Sigmoid colon (tissue), 4 donors: Measurements from ENCODE around the gene SULF2.

ENCODE experiments used
- POLR2AphosphoS5 ChIP-seq, 4 donors: sonication (generic); formaldehyde crosslinking; IDR thresholded peaks; one replicate each; pipeline ENCODE4 v1.6.1; 2017; ENCODE audit warnings: antibody characterized with exemption in 4 of 4
- TF ChIP-seq, protein P1 (sequence below), 4 experiments: fragments of 450-650 bp in 3 of 4; fragments of 200-600 bp in 1 of 4; IDR thresholded peaks; one replicate each; pipeline ENCODE4 v1.5.1; 2016 to 2019; ENCODE audit warnings: antibody characterized with exemption in 4 of 4, mild to moderate bottlenecking in 3 of 4, moderate library complexity in 2 of 4

DNA sequence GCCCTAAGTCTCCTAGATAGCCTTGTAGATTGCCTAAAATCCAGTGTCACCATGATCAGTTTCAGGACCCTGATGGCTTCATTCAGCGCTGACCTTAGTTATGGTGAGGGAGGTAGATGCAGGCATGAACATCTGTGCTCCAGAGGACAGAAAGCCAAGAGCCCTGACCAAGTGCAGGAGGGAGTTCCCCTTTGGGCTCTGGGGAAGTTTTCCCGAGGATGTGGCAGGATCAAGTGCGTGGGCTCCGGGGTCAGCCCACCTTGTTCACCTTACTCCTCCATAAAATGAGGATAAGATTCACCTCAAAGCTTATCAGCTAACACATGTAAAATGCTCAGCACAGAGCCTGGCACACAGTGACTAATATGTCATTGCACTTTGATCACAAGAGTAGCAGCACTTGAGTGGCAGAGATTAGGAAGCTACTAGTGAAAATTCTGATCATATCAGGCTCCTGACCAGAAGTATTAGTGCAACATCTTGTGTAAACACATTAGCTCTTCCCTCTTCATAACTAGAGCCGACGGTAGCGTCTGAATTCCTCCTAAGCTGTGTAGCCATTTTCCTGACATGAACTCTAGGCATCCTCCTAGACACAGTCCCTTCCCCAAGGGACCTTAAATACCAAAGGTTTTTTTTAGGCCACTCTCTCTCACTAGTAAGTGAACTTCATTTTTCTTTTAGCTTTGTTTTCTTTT, 125.2 kb downstream of the SULF2 start:
- TF ChIP-seq, protein P1, sequence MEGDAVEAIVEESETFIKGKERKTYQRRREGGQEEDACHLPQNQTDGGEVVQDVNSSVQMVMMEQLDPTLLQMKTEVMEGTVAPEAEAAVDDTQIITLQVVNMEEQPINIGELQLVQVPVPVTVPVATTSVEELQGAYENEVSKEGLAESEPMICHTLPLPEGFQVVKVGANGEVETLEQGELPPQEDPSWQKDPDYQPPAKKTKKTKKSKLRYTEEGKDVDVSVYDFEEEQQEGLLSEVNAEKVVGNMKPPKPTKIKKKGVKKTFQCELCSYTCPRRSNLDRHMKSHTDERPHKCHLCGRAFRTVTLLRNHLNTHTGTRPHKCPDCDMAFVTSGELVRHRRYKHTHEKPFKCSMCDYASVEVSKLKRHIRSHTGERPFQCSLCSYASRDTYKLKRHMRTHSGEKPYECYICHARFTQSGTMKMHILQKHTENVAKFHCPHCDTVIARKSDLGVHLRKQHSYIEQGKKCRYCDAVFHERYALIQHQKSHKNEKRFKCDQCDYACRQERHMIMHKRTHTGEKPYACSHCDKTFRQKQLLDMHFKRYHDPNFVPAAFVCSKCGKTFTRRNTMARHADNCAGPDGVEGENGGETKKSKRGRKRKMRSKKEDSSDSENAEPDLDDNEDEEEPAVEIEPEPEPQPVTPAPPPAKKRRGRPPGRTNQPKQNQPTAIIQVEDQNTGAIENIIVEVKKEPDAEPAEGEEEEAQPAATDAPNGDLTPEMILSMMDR (IDR thresholded peaks at IDR 0.05): no peak
- no peak for TF ChIP-seq POLR2AphosphoS5 (IDR thresholded peaks at IDR 0.05)
